Muscle of arm (tissue), 12 donors: ENCODE data around the gene TMC8. TPM values are rescaled to one million over a fixed set of nuclear protein-coding genes. Genes with fewer than 3 reads are reported as not detected.
A peak's percentile ranks its signal among the peaks of the same experiment; 100 is the strongest.
"Not testable (repeated sequence)": the region's sequence is repeated elsewhere in the genome, so short reads cannot be mapped to it uniquely, and the experiment has no call there.

Experiments
- DNase-seq: peaks from one replicate; pipeline ENCODE4 v3.0.0-alpha.2; 2013
- polyA plus RNA-seq, 12 donors: library from polyadenylated mRNA; unstranded; fragments of 120-200 nt; gene quantifications; one replicate each; pipeline ENCODE4 v1.2.1, GENCODE V29; 2013; ENCODE audit not compliant: insufficient read length in 12 of 12

TMC8 gene
- polyA plus RNA-seq, 12 donors = 1.3 to 16.0 (median 2.9) TPM; not detected in 1

DNA sequence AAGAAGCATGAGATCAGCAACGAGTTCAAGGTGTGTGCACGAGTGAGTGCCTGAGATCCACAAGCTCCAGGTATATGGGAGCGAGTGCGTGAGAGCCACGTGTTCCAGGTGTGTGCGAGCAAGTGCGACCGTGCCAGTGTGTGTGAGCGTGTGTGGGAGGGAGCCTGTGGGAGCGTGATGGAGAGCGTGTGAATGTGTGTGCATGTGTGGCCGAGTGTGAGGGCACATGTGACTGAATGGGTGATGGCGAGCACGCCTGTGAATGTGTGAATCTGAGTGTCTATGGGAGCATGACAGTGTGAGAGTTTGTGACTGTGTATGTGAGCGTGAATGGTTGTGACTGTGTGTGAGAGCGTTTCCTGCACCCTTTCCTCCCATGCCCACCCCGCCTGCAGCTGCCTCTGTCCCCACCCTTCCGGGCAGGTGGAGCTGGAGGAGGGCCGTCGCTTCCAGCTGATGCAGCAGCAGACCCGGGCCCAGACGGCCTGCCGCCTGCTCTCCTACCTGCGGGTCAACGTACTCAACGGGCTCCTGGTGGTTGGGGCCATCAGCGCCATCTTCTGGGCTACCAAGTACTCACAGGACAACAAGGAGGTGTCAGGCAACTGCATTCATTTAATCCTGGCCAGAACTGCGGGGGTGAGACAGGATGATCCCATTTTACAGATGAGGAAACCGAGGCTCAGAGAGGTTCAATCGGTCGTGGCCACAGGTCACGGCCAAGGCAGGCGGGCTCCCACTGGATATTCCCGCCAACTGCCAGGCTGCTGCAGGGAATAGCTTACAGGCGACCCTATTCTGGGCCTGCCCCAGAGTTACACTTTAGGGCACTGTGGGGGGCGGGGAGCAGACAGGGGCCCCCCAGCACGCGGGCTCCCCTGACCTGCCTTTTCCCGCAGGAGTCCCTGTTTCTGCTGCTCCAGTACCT, 3.7 kb downstream of the TMC8 start:
- DNase-seq = no peak

- no peak for DNase-seq
These were observed 4.4 kb downstream of the TMC8 start for GRCh38 chr17:78134899-78135385.

DNA sequence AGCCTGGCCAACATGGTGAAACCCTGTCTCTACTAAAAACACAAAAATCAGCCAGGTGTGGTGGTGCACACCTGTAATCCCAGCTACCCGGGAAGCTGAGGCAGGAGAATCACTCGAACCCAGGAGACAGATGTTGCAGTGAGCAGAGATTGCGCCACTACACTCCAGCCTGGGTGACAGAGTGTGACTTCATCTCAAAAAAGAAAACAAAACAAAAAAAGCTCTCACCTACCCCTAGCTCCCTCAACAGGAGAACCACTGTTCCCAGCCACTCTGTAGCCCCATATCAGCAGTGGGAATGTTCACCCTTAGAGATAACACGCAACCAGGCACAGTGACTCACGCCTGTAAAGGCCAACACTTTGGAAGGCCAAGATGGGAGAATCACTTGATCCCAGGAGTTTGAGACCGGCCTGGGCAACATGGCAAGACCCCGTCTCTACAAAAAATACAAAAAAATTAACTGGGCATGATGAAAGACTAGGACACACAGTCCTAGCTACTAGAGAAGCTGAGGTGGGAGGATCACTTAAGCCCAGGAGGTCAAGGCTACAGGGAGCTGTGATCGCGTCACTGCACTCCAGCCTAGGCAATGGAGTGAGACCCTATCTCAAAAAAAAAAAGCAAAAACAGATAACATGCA, 5.4 kb downstream of the TMC8 start:
- DNase-seq = no peak

- DNase-seq = no peak
These were observed 7.0 kb downstream of the TMC8 start for GRCh38 chr17:78137392-78138203.

DNA sequence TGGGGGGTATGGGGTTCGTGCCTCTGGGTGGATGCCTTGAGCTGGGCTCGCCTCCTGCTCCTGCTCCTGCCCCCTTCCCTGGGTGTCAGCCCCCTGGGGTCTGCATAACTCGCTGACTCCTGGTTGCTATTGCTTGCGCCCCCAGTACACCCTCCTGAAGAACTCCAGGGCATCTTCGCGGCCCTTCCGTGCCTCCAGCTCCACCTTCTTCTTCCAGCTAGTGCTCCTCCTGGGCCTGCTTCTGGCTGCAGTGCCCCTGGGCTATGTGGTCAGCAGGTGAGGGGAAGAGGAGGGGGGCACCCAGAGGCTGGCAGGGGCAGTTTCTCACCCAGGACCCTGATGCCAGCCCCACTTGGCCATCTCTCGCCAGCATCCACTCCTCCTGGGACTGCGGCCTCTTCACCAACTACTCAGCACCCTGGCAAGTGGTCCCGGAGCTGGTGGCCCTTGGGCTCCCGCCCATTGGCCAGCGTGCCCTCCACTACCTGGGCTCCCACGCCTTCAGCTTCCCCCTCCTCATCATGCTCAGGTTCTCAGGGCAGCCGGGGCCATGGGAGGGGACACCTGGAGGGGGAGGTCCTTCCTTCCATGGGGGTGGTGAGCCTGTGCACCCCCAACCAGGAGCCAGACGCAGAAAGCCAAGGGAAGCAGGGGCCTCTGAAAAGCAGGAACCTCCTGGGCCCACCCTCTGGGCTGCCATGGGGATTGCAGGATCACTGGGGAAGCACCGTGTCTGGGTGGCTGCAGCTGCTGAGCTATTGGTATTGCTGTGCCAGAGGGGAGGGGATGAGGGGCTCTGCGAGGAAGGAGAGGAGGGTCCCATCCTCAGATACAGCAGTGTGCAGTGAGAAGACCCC, 7.9 kb downstream of the TMC8 start:
- no peak for DNase-seq

- DNase-seq = not testable (repeated sequence)
These were observed 9.2 kb downstream of the TMC8 start for GRCh38 chr17:78139861-78140168.

- DNase-seq = no peak
These were observed 9.8 kb downstream of the TMC8 start for GRCh38 chr17:78140169-78141051.

DNA sequence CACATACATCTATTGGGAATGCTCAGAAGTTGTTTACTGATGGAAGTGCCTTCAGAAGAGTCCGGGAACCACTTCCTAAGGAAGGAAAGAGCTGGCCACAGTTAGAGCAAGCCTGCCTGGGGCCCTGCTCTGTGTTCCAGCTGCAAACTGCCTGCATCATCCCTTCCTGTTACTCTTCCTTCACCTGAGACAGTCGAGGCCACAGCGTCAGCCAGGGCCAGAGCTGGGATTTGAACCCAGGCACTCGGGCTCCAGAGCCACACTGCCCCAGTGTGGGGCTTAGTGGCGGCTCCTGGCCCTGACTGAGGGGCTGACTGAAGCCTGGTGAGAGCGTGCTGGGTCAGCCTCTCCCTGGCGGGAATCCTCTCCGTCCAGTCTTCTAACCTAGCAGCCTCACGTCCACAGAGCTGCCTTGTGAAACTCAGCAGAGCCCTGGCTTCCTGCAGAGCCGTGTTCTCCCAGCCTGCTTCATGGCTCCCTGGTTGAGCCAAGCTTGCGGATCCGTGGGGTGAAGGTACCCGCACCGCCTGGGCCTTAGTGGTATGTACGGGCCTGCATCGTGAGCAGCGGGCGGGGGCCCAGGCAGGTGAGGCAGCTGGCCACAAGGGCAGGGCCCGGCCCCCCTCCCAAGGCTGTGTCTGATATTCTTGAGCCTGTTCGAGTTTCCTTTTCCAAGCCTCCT, 11.0 kb downstream of the TMC8 start:
- no peak for DNase-seq

DNA sequence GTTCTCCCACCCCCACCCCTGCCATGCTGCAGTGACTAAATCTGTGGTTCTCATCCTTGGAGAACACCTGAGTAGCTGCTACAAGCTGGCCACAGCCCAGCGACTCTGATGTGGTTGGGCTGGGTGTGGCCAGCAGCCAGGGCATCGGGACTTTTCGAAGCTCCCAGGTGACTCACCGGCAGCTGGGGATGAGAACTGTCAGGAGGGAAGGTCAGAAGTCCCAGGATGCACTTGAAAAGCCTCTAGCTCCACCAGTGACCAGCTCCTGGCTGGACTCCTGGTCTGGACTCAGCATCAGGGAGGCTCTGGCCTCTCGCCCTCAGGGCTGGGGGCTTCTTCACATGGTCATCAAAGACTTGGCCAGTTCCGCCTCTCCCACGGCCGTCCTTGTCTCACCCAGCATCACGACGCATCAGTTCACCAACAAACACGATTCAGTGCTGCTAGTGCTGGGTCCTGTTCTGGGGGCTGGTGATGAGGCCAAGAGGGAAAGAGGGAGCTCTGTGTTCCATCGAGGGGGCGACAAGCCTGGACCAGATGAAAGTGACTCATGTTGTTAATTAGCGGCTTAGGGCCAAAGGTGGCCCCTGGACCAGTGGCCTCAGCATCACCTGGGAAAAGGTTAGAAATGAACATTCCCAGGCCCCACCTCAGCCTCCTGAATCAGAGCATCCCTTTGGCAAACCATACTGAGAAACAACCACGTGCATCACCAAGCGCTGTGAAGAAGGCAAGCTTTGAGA, 11.7 kb downstream of the TMC8 start:
- DNase-seq = no peak

GRCh38 chr17:78143214-78144146, 12.9 kb downstream of the TMC8 start:
- DNase-seq = no peak

GRCh38 chr17:78144147-78144719, 13.7 kb downstream of the TMC8 start:
- DNase-seq = peak; percentile 85

GRCh38 chr17:78144736-78145641, 14.4 kb downstream of the TMC8 start:
- DNase-seq = no peak

- no peak for DNase-seq
These were observed 15.9 kb downstream of the TMC8 start for GRCh38 chr17:78146471-78146869.

GRCh38 chr17:78146881-78147280, 16.3 kb downstream of the TMC8 start:
- no peak for DNase-seq

- DNase-seq = no peak
These were observed 16.9 kb downstream of the TMC8 start for GRCh38 chr17:78147315-78147998.
